SW 1271 (cell line): Measurements from ENCODE around the gene SHROOM3.
"Not testable (repeated sequence)": the region's sequence is repeated elsewhere in the genome, so short reads cannot be mapped to it uniquely, and the experiment has no call there.

ENCODE experiments used
- DNase-seq, 2 experiments: peaks; one replicate each; lab custom pipeline; 2025; lab: John Stamatoyannopoulos, UW

Gene SHROOM3

GRCh38 chr4:76723924-76724323 lies 288.9 kb downstream of the SHROOM3 start:
- no peak for DNase-seq

- DNase-seq = no peak
Measured at GRCh38 chr4:76725039-76725438, 290.0 kb downstream of the SHROOM3 start.

- no peak for DNase-seq
Measured at GRCh38 chr4:76726176-76726575, 291.1 kb downstream of the SHROOM3 start.

- no peak for DNase-seq
Measured at GRCh38 chr4:76726631-76727030, 291.6 kb downstream of the SHROOM3 start.

GRCh38 chr4:76727934-76728333 lies 292.9 kb downstream of the SHROOM3 start:
- DNase-seq = not testable (repeated sequence)

- DNase-seq = no peak
Measured at GRCh38 chr4:76729460-76729859, 294.4 kb downstream of the SHROOM3 start.

GRCh38 chr4:76729980-76730379 lies 295.0 kb downstream of the SHROOM3 start:
- no peak for DNase-seq

- DNase-seq = no peak
Measured at GRCh38 chr4:76732246-76732645, 297.2 kb downstream of the SHROOM3 start.

GRCh38 chr4:76733068-76733771 lies 298.2 kb downstream of the SHROOM3 start:
- no peak for DNase-seq

- DNase-seq = no peak
Measured at GRCh38 chr4:76736414-76736813, 301.4 kb downstream of the SHROOM3 start.

- no peak for DNase-seq
Measured at GRCh38 chr4:76737180-76737579, 302.2 kb downstream of the SHROOM3 start.

GRCh38 chr4:76737771-76738085 lies 302.7 kb downstream of the SHROOM3 start:
- no peak for DNase-seq

GRCh38 chr4:76738086-76738931 lies 303.3 kb downstream of the SHROOM3 start:
- no peak for DNase-seq

- no peak for DNase-seq
Measured at GRCh38 chr4:76740192-76740591, 305.2 kb downstream of the SHROOM3 start.

GRCh38 chr4:76740866-76741662 lies 306.0 kb downstream of the SHROOM3 start:
- DNase-seq = no peak

- DNase-seq = no peak
Measured at GRCh38 chr4:76741663-76742020, 306.6 kb downstream of the SHROOM3 start.

GRCh38 chr4:76744241-76744921 lies 309.4 kb downstream of the SHROOM3 start:
- DNase-seq = no peak

GRCh38 chr4:76745240-76745639 lies 310.2 kb downstream of the SHROOM3 start:
- DNase-seq = no peak

GRCh38 chr4:76747563-76747962 lies 312.5 kb downstream of the SHROOM3 start:
- DNase-seq = no peak

- peak in 1 of 2 experiments; percentile 27 for DNase-seq
Measured at GRCh38 chr4:76748649-76749048, 313.6 kb downstream of the SHROOM3 start.

GRCh38 chr4:76749355-76749754 lies 314.3 kb downstream of the SHROOM3 start:
- no peak for DNase-seq

- DNase-seq = no peak
Measured at GRCh38 chr4:76750716-76751115, 315.7 kb downstream of the SHROOM3 start.
